LoVo (cell line): Measurements from ENCODE around the gene EVA1C.
A peak's percentile ranks its signal among the peaks of the same experiment; 100 is the strongest.

Experiments used
- DNase-seq: peaks from one replicate; pipeline ENCODE4 v3.0.0-alpha.2; 2016; ENCODE audit warnings: low spot score

EVA1C gene

GRCh38 chr21:32462564-32462963, 50.1 kb downstream of the EVA1C start:
- DNase-seq = peak; percentile 64

GRCh38 chr21:32463367-32463766, 50.9 kb downstream of the EVA1C start:
- peak; percentile 88 for DNase-seq

GRCh38 chr21:32463889-32464300, 51.4 kb downstream of the EVA1C start:
- DNase-seq = peak; percentile 92

- no peak for DNase-seq
These were observed 54.8 kb downstream of the EVA1C start for GRCh38 chr21:32467291-32467690.

GRCh38 chr21:32468681-32469111, 56.2 kb downstream of the EVA1C start:
- no peak for DNase-seq

- DNase-seq = no peak
These were observed 57.1 kb downstream of the EVA1C start for GRCh38 chr21:32469628-32470027.

GRCh38 chr21:32470206-32470605, 57.7 kb downstream of the EVA1C start:
- DNase-seq = no peak

GRCh38 chr21:32472890-32473765, 60.6 kb downstream of the EVA1C start:
- DNase-seq = no peak

GRCh38 chr21:32474179-32475059, 61.9 kb downstream of the EVA1C start:
- no peak for DNase-seq

- peak; percentile 47 for DNase-seq
These were observed 62.8 kb downstream of the EVA1C start for GRCh38 chr21:32475162-32475812.

- DNase-seq = no peak
These were observed 64.3 kb downstream of the EVA1C start for GRCh38 chr21:32476661-32477423.

GRCh38 chr21:32477424-32477745, 64.9 kb downstream of the EVA1C start:
- no peak for DNase-seq

- no peak for DNase-seq
These were observed 69.4 kb downstream of the EVA1C start for GRCh38 chr21:32481875-32482408.

GRCh38 chr21:32482565-32483292, 70.2 kb downstream of the EVA1C start:
- no peak for DNase-seq

GRCh38 chr21:32483293-32483595, 70.7 kb downstream of the EVA1C start:
- no peak for DNase-seq

- DNase-seq = no peak
These were observed 72.3 kb downstream of the EVA1C start for GRCh38 chr21:32484706-32485380.

GRCh38 chr21:32492376-32492775, 79.9 kb downstream of the EVA1C start:
- DNase-seq = no peak

GRCh38 chr21:32494934-32495709, 82.6 kb downstream of the EVA1C start:
- peak; percentile 76 for DNase-seq

- DNase-seq = no peak
These were observed 84.1 kb downstream of the EVA1C start for GRCh38 chr21:32496568-32496967.
